ENCODE measurements around the gene ANKS1A.

Gene ANKS1A

GRCh38 chr6:35091346-35092083 lies 202.5 kb downstream of the ANKS1A start (continued):
- TF ChIP-seq, protein P1, sequence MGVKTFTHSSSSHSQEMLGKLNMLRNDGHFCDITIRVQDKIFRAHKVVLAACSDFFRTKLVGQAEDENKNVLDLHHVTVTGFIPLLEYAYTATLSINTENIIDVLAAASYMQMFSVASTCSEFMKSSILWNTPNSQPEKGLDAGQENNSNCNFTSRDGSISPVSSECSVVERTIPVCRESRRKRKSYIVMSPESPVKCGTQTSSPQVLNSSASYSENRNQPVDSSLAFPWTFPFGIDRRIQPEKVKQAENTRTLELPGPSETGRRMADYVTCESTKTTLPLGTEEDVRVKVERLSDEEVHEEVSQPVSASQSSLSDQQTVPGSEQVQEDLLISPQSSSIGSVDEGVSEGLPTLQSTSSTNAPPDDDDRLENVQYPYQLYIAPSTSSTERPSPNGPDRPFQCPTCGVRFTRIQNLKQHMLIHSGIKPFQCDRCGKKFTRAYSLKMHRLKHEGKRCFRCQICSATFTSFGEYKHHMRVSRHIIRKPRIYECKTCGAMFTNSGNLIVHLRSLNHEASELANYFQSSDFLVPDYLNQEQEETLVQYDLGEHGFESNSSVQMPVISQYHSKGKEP (tag by site-specific recombination; IDR thresholded peaks at IDR 0.05): no peak
- TF ChIP-seq ZBTB20 (tag by site-specific recombination; IDR thresholded peaks at IDR 0.05): no peak
- no peak for TF ChIP-seq ZNF513 (tag by site-specific recombination; IDR thresholded peaks at IDR 0.05)
- TF ChIP-seq MEIS1 (CRISPR knock-in tag; IDR thresholded peaks at IDR 0.05; ENCODE audit: borderline replicate concordance): no peak
- no peak for TF ChIP-seq ZBTB8A (tag by site-specific recombination; IDR thresholded peaks at IDR 0.05)
- no peak for TF ChIP-seq ZNF664 (tag by site-specific recombination; IDR thresholded peaks at IDR 0.05)
- no peak for TF ChIP-seq ZNF544 (tag by site-specific recombination; IDR thresholded peaks at IDR 0.05)
- no peak for TF ChIP-seq HOXC10 (CRISPR knock-in tag; IDR thresholded peaks at IDR 0.05)
- no peak for TF ChIP-seq ZNF670 (tag by site-specific recombination; IDR thresholded peaks at IDR 0.05; ENCODE audit: low read depth)
- no peak for TF ChIP-seq OSR2 (tag by site-specific recombination; IDR thresholded peaks at IDR 0.05)
- TF ChIP-seq ZNF561 (tag by site-specific recombination; IDR thresholded peaks at IDR 0.05; ENCODE audit: borderline replicate concordance): no peak
- TF ChIP-seq ZNF548 (tag by site-specific recombination; IDR thresholded peaks at IDR 0.05): no peak
- TF ChIP-seq ZNF239 (tag by site-specific recombination; IDR thresholded peaks at IDR 0.05): no peak

GRCh38 chr6:35092362-35093117 lies 203.5 kb downstream of the ANKS1A start:
- Histone ChIP-seq H3K4me3 (ENCODE audit: low read depth, low read length) (no peak overlapping the region), H3K27ac (ENCODE audit: extremely low read depth, low read depth, low read length) (no peak overlapping the region), H3K36me3 (ENCODE audit: control insufficient read depth in 2 of 2, insufficient read depth in 1 of 2, low read length in 2 of 2) (peaks cover 0 to 15% of the 10 kb centered on the region in 2 experiments; a peak in 1 of 3 replicates), H3K4me1 (ENCODE audit: control insufficient read depth, insufficient read depth, low read length) (peaks cover 18% of the 10 kb centered on the region), H3K9me3 (ENCODE audit: control insufficient read depth, insufficient read depth, low read depth, low read length) (no peaks in the 10 kb centered on the region)
- TF ChIP-seq ZSCAN30 (tag by site-specific recombination; IDR thresholded peaks at IDR 0.05) (no peak), KLF8 (tag by site-specific recombination; IDR thresholded peaks at IDR 0.05) (no peak), PRDM10 (tag by site-specific recombination; IDR thresholded peaks at IDR 0.05) (peak; percentile 96)
- ChIA-PET CTCF (interaction anchor here (0.5 to 1.9 kb wide), 5 partner anchors 11 to 113 kb away, joined by 3 to 12 read pairs (median 4); no protein-coding TSS in a partner anchor), POLR2A (interaction anchor here (0.6 kb wide), 1 partner anchor 34 kb away, joined by 10 read pairs; no protein-coding TSS in a partner anchor)

Measured in HEK293 (cell line).